ENCODE results near the gene CLRN1.

The CLRN1 gene

DNA sequence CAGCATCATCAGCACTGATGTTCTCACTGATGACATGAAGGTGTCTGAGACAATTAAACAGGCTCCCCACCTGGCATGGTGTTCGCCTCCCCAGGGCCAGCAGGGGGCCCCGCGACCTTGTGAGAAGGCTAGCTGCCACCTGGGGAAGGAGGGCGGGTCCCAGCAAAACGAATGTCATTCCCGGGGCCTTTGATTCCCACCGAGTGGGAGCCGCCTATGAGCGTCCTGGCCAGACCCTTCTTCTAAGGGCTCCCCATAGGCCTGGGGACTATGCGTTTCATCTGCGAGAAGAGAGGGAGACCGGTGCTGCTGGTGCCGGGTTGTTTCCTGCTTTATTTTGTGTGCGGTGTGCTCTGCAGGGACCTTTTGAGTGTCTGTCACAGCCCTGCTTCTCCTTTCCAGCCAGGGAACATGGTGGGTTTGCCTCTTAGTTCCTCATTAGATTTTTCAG is 46.8 kb downstream of the CLRN1 start:
- in situ Hi-C loops (cut with MboI; ENCODE audit: low sequenced_read_pairs): no loop called here

GRCh38 chr3:150922611-150923010 is 49.9 kb downstream of the CLRN1 start:
- in situ Hi-C loops (cut with MboI; ENCODE audit: low sequenced_read_pairs): no loop called here

- in situ Hi-C loops (cut with MboI; ENCODE audit: low sequenced_read_pairs): no loop called here
Observed at GRCh38 chr3:150921209-150921608, 51.3 kb downstream of the CLRN1 start.

- in situ Hi-C loops (cut with MboI; ENCODE audit: low sequenced_read_pairs): no loop called here
Observed at GRCh38 chr3:150920236-150920635, 52.3 kb downstream of the CLRN1 start.

GRCh38 chr3:150917951-150918350 is 54.6 kb downstream of the CLRN1 start:
- in situ Hi-C loops (cut with MboI; ENCODE audit: low sequenced_read_pairs): no loop called here

DNA sequence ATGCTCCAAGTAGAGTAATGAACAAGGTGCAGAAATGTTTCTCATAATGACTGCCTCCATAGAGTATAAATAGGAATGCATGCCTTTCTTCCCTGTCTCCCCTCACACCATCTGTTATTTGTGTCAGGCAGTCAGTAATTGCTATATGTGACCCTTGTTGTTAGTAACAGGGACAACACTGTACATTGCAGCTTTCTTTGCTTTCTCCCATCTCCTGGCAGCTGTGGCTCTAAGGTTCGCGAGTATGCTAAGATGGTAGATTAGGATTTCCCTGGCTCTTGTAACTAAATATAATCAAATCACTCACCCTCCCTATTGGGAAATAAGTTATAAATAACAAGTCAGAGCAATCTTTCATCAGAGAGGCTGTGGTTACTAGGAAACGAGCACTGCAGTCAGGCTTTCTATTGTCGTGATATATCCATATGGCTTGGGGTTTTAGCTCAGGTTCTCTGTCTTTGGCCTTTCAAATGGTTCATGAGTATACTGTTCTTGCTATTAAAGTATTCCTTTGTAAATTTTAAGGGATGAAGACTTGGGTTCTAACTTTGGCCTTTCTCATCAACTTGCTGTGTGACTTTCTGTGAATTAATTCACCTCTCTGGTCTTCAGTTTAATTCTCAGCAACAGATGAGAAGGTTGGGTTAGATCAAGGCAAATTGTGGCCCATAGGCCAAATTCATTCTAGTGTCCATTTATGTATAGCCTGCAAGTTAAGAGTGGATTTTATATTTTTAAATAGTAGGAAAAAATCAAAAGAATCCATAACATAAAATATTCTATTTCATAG is 59.2 kb downstream of the CLRN1 start:
- in situ Hi-C loops (cut with MboI; ENCODE audit: low sequenced_read_pairs): no loop called here

DNA sequence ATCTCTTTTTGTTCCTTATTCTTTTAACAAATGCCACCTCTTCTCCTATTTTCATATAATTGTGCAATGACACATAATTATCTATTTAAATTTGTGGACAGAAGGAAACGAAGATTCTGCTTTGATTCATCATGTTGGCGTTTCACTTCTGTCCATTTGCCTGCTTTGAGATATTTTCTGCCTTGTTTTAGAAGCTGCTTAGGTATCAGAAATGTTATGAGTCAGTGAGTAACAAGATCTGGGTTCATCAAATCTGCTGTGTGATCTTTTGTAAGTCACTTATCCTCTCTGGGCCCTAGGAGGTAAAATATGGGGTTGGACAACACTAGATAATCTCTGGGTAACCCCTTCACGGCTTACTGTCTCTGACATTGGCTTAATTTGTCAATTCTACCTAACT is 60.0 kb downstream of the CLRN1 start:
- in situ Hi-C loops (cut with MboI; ENCODE audit: low sequenced_read_pairs): no loop called here

DNA sequence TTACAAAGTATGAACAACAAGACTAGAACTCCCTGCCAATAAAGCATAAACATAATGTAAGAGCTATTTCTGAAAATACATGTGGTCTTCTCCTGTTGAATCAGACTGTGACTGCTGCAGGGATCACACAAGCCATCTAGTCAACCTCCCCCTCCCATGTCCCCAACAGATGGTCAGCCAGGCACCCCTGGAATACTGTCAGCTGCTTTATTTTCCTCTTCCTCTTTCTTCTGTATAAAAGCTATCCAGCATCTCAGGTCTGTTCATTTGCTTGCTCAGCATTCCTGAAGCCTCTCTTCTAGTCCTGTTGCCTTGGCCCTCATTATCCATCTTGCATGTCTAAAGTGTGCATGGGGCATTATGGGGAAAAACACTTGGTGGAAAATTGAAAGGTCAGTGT is 60.8 kb downstream of the CLRN1 start:
- in situ Hi-C loops (cut with MboI; ENCODE audit: low sequenced_read_pairs): no loop called here

- in situ Hi-C loops (cut with MboI; ENCODE audit: low sequenced_read_pairs): no loop called here
Observed at GRCh38 chr3:150906461-150906860, 66.1 kb downstream of the CLRN1 start.

DNA sequence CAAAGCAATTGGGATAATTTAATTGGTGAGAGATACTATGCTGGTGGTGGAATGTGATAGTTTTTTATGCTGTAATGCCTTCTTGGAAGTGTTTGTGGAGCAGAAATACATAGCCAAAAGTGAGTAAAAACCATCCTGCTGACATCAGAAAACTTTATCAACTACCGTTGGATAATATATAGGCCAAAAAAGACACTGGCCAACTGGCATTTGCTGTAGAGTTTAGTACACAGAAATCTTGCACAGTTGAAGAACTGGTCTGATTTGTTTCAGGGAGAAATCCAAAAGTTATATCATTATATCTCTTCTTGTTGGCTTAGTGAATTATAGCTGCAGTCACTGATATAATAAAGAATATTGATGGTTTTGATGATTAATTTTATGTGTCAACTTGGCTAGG is 66.8 kb downstream of the CLRN1 start:
- in situ Hi-C loops (cut with MboI; ENCODE audit: low sequenced_read_pairs): no loop called here

DNA sequence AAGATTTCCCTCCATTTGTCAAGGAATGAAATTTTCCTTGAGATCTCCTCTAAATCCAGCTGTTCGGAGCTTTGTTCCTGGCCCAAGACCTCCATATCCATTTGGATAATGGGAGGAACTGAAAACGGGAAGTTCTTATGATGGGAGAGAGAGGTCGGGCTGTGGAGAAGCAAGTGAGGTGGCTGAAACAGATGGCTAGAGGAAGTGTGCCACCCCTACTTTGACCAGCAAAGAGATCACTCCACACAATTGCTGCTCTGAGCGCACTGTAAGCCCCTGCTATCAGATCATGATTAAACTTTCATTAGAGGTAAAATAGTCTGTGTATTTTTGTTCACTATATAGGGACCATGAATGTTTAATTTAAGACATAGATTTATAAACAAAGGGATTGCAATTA is 67.2 kb downstream of the CLRN1 start, which contains the start of gene MINDY4B:
Gene MINDY4B (minus strand): TSS at position 101 of the 400 bp plus-strand sequence. CDS start 0 bp downstream, at position 101.
- in situ Hi-C loops (cut with MboI; ENCODE audit: low sequenced_read_pairs): no loop called here

DNA sequence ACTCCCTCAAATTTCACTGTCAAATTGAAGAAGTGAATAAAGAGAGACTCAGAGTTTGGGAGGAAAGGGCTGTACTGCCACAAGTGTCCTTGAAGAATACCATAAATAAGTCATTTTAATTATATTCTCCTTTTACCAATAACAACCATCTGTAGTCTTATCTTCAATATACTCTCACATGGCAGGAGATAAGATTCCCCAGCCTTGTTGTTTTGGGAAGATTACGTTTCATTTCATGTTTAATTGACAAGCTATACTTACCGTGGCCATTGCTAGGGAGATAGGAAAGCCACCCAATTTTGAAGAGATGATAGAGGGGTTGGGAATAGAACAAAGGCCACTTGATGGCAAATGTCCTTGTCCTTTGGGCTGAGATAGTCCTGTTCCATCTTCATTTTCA is 69.5 kb downstream of the CLRN1 start:
- in situ Hi-C loops (cut with MboI; ENCODE audit: low sequenced_read_pairs): no loop called here

- in situ Hi-C loops (cut with MboI; ENCODE audit: low sequenced_read_pairs): no loop called here
Observed at GRCh38 chr3:150901793-150902192, 70.7 kb downstream of the CLRN1 start.

DNA sequence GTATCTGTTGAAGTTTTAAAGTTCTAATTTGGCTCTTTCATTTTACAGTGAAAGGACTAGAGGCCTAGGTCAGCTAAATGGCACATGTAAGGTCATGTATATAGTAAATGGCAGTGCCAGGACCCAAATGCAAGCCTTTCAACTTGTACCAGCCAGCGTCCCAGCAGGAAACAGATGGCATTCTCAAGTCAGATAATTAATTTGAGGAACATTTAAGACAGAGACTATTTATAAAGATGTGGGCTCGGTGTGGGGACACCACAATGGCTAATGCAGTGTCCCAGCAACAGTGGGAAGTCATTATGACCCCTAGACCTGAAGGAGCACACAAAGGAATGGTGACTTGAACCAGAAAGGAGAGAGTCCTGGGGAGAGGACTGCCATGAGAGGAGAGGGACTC is 73.4 kb downstream of the CLRN1 start:
- in situ Hi-C loops (cut with MboI; ENCODE audit: low sequenced_read_pairs): no loop called here

GRCh38 chr3:150898046-150898754 is 74.3 kb downstream of the CLRN1 start:
- in situ Hi-C loops (cut with MboI; ENCODE audit: low sequenced_read_pairs): no loop called here

GRCh38 chr3:150897592-150897991 is 74.9 kb downstream of the CLRN1 start:
- in situ Hi-C loops (cut with MboI; ENCODE audit: low sequenced_read_pairs): no loop called here

DNA sequence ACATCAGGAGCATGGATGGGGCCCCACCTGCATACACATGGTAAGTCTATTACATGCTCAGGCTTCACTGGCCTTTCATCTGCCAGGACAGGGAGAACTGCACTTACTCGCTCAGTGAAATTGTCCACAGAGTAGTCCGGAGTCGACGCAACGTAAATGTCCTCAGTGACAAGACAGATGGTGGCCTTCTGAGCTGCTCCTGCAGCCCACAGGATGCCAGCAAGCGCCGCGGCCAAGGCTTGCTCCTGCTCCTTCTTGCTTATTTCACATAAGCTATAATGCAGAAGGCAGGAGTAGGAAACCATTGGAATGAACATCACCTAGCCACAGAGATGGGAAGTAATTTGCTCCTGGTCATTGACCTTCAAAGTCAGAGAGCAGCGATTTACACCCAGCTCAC is 81.7 kb downstream of the CLRN1 start:
- in situ Hi-C loops (cut with MboI; ENCODE audit: low sequenced_read_pairs): no loop called here

- in situ Hi-C loops (cut with MboI; ENCODE audit: low sequenced_read_pairs): no loop called here
Observed at GRCh38 chr3:150890295-150890694, 82.2 kb downstream of the CLRN1 start.

- in situ Hi-C loops (cut with MboI; ENCODE audit: low sequenced_read_pairs): no loop called here
Observed at GRCh38 chr3:150889106-150889505, 83.4 kb downstream of the CLRN1 start.

- in situ Hi-C loops (cut with MboI; ENCODE audit: low sequenced_read_pairs): no loop called here
Observed at GRCh38 chr3:150887031-150887430, 85.5 kb downstream of the CLRN1 start.

GRCh38 chr3:150885535-150885934 is 87.0 kb downstream of the CLRN1 start:
- in situ Hi-C loops (cut with MboI; ENCODE audit: low sequenced_read_pairs): no loop called here

- in situ Hi-C loops (cut with MboI; ENCODE audit: low sequenced_read_pairs): no loop called here
Observed at GRCh38 chr3:150878996-150879575, 93.4 kb downstream of the CLRN1 start.

Measured in HL-60/S4 treated with phorbol 12-myristate 13-acetate at 8.2 ng/mL for 4 days and 3 days (cell line).